Keratinocyte (primary cell): Measurements from ENCODE around the gene HOXD4. TPM values are rescaled to one million over a fixed set of nuclear protein-coding genes. Genes with fewer than 3 reads are reported as not detected.

Experiments used
- DNase-seq: peaks from one replicate; pipeline ENCODE4 v3.0.0-alpha.2; 2011; ENCODE audit warnings: low read depth, missing footprints, low spot score
- FAIRE-seq: peaks from 2 replicates; lab custom pipeline; 2011; peaks lifted over from hg19 to GRCh38; lab: Jason Lieb, UNC
- H2AFZ ChIP-seq: 2 replicates; pipeline ENCODE4 v1.6.0; 2012; ENCODE audit warnings: low read length, control low read depth, inconsistent platforms; ENCODE audit not compliant: control insufficient read depth
- H3K27ac ChIP-seq: 2 replicates; pipeline ENCODE4 v1.5.1; 2011; ENCODE audit warnings: low read length; ENCODE audit not compliant: control insufficient read depth, insufficient read depth
- H3K27me3 ChIP-seq: 3 replicates; pipeline ENCODE4 v1.6.0; 2011; ENCODE audit warnings: low read length; ENCODE audit not compliant: control insufficient read depth, insufficient read depth; ENCODE audit errors: extremely low read depth
- H3K36me3 ChIP-seq, 2 experiments: 2 replicates in 1 of 2; 3 replicates in 1 of 2; pipeline ENCODE4 v1.5.1; 2011; ENCODE audit warnings: low read length in 2 of 2, mild to moderate bottlenecking in 1 of 2; ENCODE audit not compliant: control insufficient read depth in 2 of 2, insufficient read depth in 2 of 2; ENCODE audit errors: extremely low read depth in 1 of 2
- H3K4me1 ChIP-seq: 3 replicates; pipeline ENCODE4 v1.5.1; 2011; ENCODE audit warnings: low read length; ENCODE audit not compliant: control insufficient read depth, insufficient read depth; ENCODE audit errors: extremely low read depth
- H3K4me2 ChIP-seq: 3 replicates; pipeline ENCODE4 v1.6.0; 2011; ENCODE audit warnings: low read depth, low read length; ENCODE audit not compliant: control insufficient read depth, insufficient read depth; ENCODE audit errors: extremely low read depth
- H3K4me3 ChIP-seq, 3 experiments: fragments of 200-600 bp in 1 of 3; sonication (generic) in 1 of 3; 2 replicates in 2 of 3; 3 replicates in 1 of 3; pipeline ENCODE4 v1.5.1; 2011 to 2016; ENCODE audit warnings: low read length in 3 of 3, mild to moderate bottlenecking in 3 of 3, control low read depth in 2 of 3, inconsistent platforms in 1 of 3, low read depth in 1 of 3, mixed read lengths in 1 of 3, mixed run types in 1 of 3, moderate library complexity in 1 of 3; ENCODE audit not compliant: control insufficient read depth in 2 of 3, insufficient read depth in 2 of 3; ENCODE audit errors: extremely low read depth in 1 of 3
- H3K79me2 ChIP-seq: 2 replicates; pipeline ENCODE4 v1.6.0; 2012; ENCODE audit warnings: low read length; ENCODE audit not compliant: control insufficient read depth, insufficient read depth
- H3K9ac ChIP-seq: 3 replicates; pipeline ENCODE4 v1.6.0; 2011; ENCODE audit warnings: low read length; ENCODE audit not compliant: control insufficient read depth, insufficient read depth; ENCODE audit errors: extremely low read depth
- H3K9me1 ChIP-seq: 3 replicates; pipeline ENCODE4 v1.6.0; 2011; ENCODE audit warnings: low read length; ENCODE audit not compliant: control insufficient read depth, insufficient read depth; ENCODE audit errors: extremely low read depth
- H3K9me3 ChIP-seq: 2 replicates; pipeline ENCODE4 v1.5.1; 2012; ENCODE audit warnings: low read depth, low read length; ENCODE audit not compliant: control insufficient read depth
- H4K20me1 ChIP-seq: 3 replicates; pipeline ENCODE4 v1.6.0; 2011; ENCODE audit warnings: low read length; ENCODE audit not compliant: control insufficient read depth, insufficient read depth; ENCODE audit errors: extremely low read depth
- CTCF ChIP-seq, 3 experiments: IDR thresholded peaks in 1 of 3; conservative IDR thresholded peaks in 1 of 3; optimal IDR thresholded peaks in 1 of 3; 2 replicates in 2 of 3; 3 replicates in 1 of 3; pipeline versions ENCODE3 to v1.5.1; 2011; ENCODE audit warnings: low read length in 3 of 3, mild to moderate bottlenecking in 3 of 3, moderate library complexity in 2 of 3, control low read depth in 1 of 3, inconsistent platforms in 1 of 3; ENCODE audit not compliant: insufficient read depth in 2 of 3; ENCODE audit errors: extremely low read depth in 1 of 3
- EZH2 ChIP-seq: IDR thresholded peaks from one replicate; pipeline ENCODE4 v1.6.1; 2012; ENCODE audit warnings: inconsistent platforms, mild to moderate bottlenecking, low read length, moderate library complexity
- dilution Hi-C: fragments of 300-500 bp; cut with MboI; formaldehyde crosslinking; loops from one replicate; pipeline ENCODE4 v1.7.0; 2020; ENCODE audit warnings: low sequenced_read_pairs; ENCODE audit not compliant: extremely low pct_ligation_motif_present
- polyA plus RNA-seq, 5 experiments: library from polyadenylated mRNA; depleted of rRNA in 3 of 5; stranded (reverse) in 3 of 5; stranded (forward) in 1 of 5; unstranded in 1 of 5; fragments of >200 nt; gene quantifications; 1 replicate in 1 of 5; 2 replicates in 3 of 5; 3 replicates in 1 of 5; pipeline versions ENCODE4 v1.2.1 to v1.2.3, GENCODE V29; 2011 to 2012; ENCODE audit warnings: missing spikeins in 2 of 5, low read depth in 1 of 5, low replicate concordance in 1 of 5

Gene HOXD4
- polyA plus RNA-seq, 1 donor (not counting 4 experiments of a cell fraction or from before 2014, with no cell fraction given) = not detected

GRCh38 chr2:176103742-176104315 is 47.5 kb upstream of the HOXD4 start:
- Histone ChIP-seq H3K9me3 (no peaks in the 10 kb centered on the region), H3K4me3 (no peak overlapping the region), H3K4me2 (peak overlapping the region; percentile 22), H3K36me3 (no peaks in the 10 kb centered on the region), H3K9me1 (no peaks in the 10 kb centered on the region), H3K79me2 (no peaks in the 10 kb centered on the region), H3K9ac (no peak overlapping the region), H3K27ac (no peak overlapping the region), H4K20me1 (peaks cover 3% of the 10 kb centered on the region), H2AFZ (no peak overlapping the region), H3K27me3 (peaks cover 95% of the 10 kb centered on the region), H3K4me1 (peaks cover 5% of the 10 kb centered on the region)
- DNase-seq = no peak
- dilution Hi-C loops = no loop called here
- TF ChIP-seq EZH2 = peak; percentile 48
- no peak for TF ChIP-seq CTCF (optimal IDR thresholded peaks at IDR 0.05 in 1 of 3, IDR thresholded peaks at IDR 0.05 in 1 of 3, conservative IDR thresholded peaks at IDR 0.05 in 1 of 3; ENCODE audit: extremely low read depth in 1 of 3, insufficient read depth in 2 of 3, low read length in 3 of 3)
- FAIRE-seq = no peak

- H3K27ac ChIP-seq = no peak overlapping the region
- no peak for DNase-seq
- dilution Hi-C loops = no loop called here
These were observed 46.9 kb upstream of the HOXD4 start for GRCh38 chr2:176104316-176105077.

More at GRCh38 chr2:176104316-176105077, 46.9 kb upstream of the HOXD4 start:
- peaks cover 95% of the 10 kb centered on the region for H3K27me3 ChIP-seq
- peaks cover 5% of the 10 kb centered on the region for H3K4me1 ChIP-seq
- FAIRE-seq = no peak
- no peak overlapping the region for H3K4me3 ChIP-seq
- H2AFZ ChIP-seq = no peak overlapping the region
- H3K9me1 ChIP-seq = no peaks in the 10 kb centered on the region
- peak overlapping the region; percentile 22 for H3K4me2 ChIP-seq
- H4K20me1 ChIP-seq = no peaks in the 10 kb centered on the region
- no peak overlapping the region for H3K9ac ChIP-seq
- no peaks in the 10 kb centered on the region for H3K9me3 ChIP-seq
- H3K79me2 ChIP-seq = no peaks in the 10 kb centered on the region
- peak; percentile 38 for TF ChIP-seq EZH2
- no peak for TF ChIP-seq CTCF (optimal IDR thresholded peaks at IDR 0.05 in 1 of 3, IDR thresholded peaks at IDR 0.05 in 1 of 3, conservative IDR thresholded peaks at IDR 0.05 in 1 of 3; ENCODE audit: extremely low read depth in 1 of 3, insufficient read depth in 2 of 3, low read length in 3 of 3)
- no peaks in the 10 kb centered on the region for H3K36me3 ChIP-seq
